ENCODE data around the gene SGCE.

Gene SGCE

DNA sequence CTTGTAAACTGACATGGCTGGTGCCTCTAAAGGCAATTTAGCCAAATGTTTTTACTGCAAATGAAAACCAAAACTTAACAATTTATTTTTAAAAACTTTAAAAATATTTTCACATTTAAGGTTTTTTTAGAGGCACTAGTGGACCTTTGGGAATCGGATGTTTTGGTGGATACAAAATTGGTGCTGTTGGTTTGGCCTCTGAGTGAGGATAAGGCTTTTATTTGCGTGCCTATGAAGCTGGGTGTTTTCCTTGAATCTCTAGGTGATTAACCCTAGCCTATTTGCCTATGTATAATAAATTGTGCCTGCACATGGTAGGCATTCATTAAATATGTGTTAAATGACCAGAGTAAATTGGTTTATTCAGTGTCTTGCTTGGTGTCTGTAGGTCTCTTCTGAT is 2.9 kb upstream of the SGCE start:
- DNase-seq (ENCODE audit: low read depth in 2 of 2, low spot score in 1 of 2): no peak

DNA sequence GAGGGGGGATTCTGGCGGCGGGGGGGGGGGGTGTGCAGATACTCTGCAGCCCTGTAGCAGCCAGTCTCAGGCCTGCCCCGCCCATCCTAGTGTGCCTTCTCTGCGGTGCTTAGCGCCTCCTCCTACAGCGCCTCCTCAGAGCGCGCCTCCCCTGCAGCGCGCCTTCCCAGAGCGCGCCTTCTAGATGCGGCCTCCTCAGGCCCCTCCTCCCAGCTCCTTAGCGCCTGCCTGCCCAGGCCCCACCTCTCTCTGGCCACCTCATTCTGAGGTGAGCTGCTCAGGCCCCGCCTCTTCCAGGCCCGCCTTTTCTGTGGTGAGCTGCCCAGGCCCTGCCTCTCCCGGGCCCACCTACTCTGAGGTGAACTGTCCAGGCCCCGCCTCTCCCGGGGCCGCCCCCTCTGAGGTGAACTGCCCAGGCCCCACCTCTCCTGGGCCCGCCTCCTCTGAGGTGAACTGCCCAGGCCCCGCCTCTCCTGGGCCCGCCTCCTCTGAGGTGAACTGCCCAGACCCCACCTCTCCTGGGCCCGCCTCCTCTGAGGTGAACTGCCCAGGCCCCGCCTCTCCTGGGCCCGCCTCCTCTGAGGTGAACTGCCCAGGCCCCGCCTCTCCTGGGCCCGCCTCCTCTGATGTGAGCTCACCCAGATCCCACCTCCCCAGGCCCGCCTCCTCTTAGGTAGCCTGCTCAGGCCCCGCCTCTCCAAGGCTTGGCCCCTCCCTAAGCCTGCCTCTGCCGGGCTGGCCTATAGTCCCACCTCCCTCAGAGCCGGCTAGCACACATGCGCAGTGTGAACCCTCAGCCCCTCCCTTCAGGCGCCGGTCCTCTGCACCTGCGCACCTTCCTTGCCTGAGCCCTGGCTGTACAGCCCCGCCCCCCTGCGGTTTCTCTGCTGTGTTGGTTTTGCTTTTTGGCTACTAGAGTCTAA is 2.1 kb upstream of the SGCE start:
- DNase-seq (ENCODE audit: low read depth in 2 of 2, low spot score in 1 of 2): peak; percentile 82 to 87

GRCh38 chr7:94656925-94657731 is 1.2 kb upstream of the SGCE start:
- no peak for DNase-seq (ENCODE audit: low read depth in 2 of 2, low spot score in 1 of 2)

DNA sequence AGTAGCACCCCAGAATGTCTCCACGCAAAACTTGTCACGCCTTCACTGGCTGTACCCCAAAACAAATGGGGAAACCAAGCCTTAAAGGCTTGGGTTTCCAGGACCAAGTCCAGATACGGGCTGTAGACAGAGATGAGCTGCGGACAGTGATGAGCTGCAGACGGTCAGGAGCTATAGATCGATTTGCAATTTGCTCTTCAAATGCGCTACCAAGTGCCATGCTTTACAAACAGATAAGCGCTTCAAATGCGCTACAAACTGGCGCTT is 658 bp upstream of the SGCE start:
- no peak for DNase-seq (ENCODE audit: low read depth in 2 of 2, low spot score in 1 of 2)

GRCh38 chr7:94655126-94655847 is 646 bp downstream of the SGCE start:
- DNase-seq (ENCODE audit: low read depth in 2 of 2, low spot score in 1 of 2): no peak

DNA sequence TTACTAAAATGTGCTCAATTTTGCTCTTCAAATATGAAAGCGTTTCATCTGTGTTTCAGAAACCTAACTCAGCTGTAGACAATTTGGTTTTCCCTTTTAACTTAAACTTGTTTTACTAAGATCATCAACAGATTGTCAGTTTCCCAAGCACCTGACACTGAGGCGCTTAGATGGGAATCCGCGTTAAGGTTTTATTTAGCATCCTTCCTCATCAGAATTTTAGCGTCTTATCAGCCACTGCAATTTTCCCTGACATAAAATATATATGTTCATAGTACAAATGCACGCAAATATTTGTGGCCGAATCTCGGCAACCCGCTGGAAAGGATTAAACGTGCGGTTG is 1.2 kb downstream of the SGCE start:
- no peak for DNase-seq (ENCODE audit: low read depth in 2 of 2, low spot score in 1 of 2)

DNA sequence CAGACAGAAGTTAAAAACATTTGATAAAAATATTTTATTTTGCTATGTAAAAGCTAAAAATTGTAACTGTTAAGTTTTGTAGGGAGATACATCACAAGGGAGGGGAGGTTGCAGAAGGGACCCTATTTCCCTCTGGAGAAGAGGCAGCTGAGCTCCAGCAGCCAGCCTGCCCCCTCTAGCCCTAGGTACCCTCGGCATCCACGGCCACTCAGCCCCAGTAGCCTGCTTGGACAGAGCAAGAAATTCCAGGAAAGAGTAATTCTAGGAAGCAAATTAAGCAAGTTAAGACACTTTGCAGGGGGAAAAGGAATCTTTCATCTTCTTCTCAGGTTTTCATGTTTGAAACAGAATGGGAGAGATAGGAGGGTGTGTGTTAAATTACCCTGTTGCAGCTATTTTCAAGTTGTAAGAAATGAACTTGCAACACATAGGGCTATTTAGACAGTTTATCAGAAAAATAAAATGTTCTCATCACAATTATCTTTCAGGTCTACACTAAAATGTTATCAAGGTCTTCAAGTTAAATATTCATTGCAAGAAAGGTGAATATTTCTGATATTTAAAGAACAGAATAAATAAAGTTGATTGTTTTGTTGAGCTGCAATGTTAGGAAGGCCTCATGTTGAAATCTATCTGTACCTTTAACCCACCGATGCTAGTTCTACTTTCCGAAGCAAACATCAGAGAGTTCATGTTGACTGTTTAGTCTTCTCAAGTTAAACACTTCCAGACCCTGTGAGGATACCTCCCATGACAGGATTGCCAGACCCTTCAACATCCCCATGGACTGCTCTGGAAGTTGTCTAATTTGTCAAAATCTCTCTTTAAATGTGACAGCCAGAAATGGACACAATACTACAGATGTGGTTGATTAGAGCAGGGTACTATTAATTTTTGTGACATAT is 5.5 kb downstream of the SGCE start:
- DNase-seq (ENCODE audit: low read depth in 2 of 2, low spot score in 1 of 2): no peak

- no peak for DNase-seq (ENCODE audit: low read depth in 2 of 2, low spot score in 1 of 2)
These were observed 6.5 kb downstream of the SGCE start for GRCh38 chr7:94649450-94649849.

DNA sequence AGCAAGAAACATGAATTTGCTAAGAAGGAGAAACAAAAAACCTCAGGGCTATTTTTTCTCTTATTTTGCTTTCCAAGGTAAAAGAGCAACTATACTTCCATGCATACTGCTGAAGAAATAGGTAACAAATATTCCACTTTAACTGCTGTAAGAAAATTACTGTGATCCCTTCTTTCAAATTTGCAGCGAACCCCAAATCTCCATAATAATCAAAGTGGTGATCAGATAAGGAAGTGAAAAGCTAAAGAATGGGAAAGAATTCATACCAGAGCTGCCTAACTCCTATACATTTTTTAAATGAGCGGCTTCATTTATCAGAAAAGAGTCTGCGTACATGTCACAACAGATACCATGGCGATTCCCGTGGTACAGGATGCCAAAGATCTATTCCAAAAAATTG is 7.2 kb downstream of the SGCE start:
- DNase-seq (ENCODE audit: low read depth in 2 of 2, low spot score in 1 of 2): no peak

DNA sequence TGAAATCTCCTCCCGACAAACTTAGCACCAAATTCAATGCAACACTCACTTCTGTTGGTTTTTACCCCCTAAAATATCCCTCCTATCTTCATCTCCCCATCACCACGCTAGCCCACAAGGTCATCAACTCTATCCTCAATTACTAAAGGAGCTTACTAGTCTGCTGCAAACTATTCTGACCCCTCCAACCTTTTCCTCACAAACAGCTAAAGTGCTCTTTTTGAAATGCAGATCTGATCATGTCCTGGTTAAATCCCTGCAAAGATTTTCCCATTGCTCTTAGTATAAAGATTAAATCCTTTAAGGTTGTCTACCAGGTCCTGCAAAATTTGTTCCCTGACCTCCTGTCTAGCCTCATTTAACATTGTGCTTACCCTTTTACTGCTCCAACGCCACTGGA is 8.6 kb downstream of the SGCE start:
- DNase-seq (ENCODE audit: low read depth in 2 of 2, low spot score in 1 of 2): no peak

DNA sequence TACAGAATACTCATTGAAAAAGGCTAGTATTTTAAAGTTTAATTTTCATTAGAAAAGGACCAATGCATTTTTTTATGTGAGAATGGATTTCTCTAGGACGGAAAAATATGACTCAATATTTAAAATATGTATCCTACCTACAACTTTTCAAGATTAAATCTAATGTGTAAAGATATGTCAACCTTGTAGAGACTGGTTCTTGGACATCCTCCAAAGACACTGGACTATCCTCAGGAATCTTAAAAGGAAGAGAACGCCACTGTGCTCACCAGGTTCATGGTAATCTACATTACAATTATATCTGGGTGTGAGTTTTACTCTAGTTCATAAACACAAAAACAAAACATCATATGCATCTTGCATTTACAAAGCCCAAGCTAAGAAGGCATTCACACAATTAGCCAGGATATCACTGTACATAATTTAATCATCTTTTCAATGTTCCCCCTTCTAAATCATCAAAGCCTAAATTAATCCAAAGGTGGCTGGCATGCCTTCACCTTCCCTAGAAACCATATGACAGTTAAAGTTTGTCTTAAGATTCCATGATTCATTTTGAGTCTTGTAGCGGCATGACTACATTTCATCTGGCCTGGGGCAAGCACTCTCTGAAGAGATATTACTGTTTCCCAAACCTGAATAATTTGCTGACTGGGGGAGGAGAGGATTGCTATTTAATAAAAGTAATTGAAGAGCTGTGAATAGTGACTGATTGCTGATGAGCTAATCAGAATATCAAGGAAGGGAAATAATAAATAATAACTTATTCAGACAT is 12.0 kb downstream of the SGCE start:
- no peak for DNase-seq (ENCODE audit: low read depth in 2 of 2, low spot score in 1 of 2)

DNA sequence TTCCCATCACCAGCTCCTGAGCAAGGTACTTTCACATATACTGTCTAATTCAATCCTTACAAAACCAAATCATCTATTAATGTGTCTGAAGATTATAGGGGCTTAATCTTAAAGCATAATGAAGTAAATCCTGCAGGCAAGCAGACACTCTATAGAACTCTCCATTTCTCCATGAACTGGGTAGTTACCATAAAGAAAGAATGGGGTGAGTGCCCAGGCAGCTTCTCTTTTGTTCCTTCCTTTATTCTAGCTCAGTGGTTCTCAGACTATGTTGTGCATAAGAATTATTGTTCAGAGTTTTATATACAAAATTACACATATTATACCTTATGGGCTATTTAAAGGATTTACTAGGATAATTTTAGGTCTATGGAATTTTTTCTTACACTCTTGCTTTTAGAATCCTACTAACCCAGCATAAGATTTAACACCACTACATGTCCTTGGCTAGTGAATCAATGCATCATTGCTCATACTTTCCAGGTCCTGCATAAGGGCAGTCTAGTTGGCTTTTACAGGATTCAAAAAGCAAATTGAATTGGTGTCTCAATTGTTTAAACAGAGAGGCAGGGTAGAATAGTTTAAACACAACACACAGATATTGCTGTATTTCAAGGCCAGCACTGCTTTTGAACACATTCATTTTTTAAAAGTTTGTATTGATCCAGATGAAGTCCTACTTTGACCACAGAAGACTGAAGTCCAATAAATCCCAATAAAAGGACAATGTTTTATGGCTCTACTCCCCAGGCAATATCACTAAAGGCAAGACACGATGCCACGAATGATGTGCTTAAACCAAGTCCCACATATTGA is 12.9 kb downstream of the SGCE start:
- DNase-seq (ENCODE audit: low read depth in 2 of 2, low spot score in 1 of 2): no peak

- DNase-seq (ENCODE audit: low read depth in 2 of 2, low spot score in 1 of 2): no peak
These were observed 16.5 kb downstream of the SGCE start for GRCh38 chr7:94639384-94639783.

DNA sequence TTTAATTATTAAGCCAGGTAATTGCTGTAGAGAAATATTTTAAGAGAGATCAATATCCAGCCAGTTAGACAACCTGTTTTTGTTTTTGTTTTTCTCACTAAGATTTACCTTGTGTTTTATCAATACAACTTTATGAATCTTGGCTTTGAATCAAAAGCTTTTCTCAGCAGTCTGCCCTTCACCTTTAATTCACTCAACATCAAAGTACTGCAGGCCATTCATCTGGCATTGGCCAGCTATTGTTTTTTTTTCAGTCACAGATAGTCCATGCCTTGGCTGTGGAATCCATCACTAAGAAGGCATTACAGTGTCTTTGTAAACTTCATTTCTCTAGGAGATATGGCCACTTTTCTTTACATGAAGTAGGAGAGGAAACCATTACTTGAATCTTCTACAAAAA is 20.2 kb downstream of the SGCE start:
- no peak for DNase-seq (ENCODE audit: low read depth in 2 of 2, low spot score in 1 of 2)

DNA sequence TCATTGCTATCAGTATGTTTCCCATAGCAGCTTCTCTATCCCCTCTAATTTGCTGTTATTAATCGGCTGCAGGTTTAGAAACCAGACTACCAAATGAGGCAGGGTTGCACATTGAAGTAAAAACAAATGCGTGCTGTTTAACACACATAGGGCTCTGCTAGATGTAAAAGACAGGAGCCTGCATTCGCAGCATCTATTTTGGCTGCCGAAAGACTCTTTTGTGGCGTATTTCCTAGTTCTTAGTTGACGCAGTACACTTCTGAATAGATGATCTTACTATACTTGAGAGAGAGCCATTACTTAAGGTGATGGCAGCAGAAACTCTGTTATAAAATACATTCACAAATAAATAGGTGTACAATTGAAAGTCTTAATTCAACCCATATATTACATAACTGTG is 21.4 kb downstream of the SGCE start:
- DNase-seq (ENCODE audit: low read depth in 2 of 2, low spot score in 1 of 2): no peak

DNA sequence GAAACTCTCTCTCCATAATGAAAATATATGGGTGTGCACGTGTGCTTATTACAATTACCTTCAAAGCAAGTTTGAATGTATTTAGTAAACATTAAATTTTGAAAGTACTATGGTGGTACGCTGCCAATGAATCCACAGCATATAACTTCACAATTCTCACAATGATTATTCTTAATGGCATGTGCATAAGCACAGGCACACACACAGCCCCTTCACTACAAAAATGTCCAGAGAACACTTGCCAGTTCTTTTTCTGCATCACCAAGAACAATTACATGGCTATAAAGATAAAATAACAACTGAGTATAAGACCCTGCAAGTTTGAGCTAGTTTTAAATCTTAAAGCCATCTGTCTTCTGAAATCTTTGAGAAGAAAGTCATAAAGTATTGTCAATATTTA is 22.2 kb downstream of the SGCE start:
- DNase-seq (ENCODE audit: low read depth in 2 of 2, low spot score in 1 of 2): no peak

DNA sequence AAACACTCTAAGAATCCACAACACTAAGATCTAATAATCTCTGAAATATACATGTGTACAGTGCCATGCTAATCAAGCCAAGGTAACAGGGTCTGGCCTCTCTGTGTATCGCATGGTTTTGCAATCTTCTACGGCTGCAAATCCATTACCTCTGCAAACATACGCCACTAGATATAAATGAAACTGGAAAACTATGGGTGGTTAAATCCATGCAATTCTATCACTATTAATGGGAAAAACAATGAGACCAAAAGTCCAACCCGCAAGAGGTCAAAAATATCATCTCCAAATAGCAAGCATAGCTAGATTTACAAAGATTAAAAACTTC is 23.0 kb downstream of the SGCE start:
- DNase-seq (ENCODE audit: low read depth in 2 of 2, low spot score in 1 of 2): no peak

- DNase-seq (ENCODE audit: low read depth in 2 of 2, low spot score in 1 of 2): no peak
These were observed 23.5 kb downstream of the SGCE start for GRCh38 chr7:94632338-94633013.

GRCh38 chr7:94630855-94631254 is 25.1 kb downstream of the SGCE start:
- DNase-seq (ENCODE audit: low read depth in 2 of 2, low spot score in 1 of 2): no peak

Data from stimulated activated CD8-positive, alpha-beta memory T cell treated with anti-CD3 and anti-CD28 coated beads, Interleukin-4, amount 100 ng/mL, for 4 hours (primary cell).